Caco-2 (cell line): ENCODE measurements around the gene TWNK. TPM values are rescaled to one million over a fixed set of nuclear protein-coding genes. Genes with fewer than 3 reads are reported as not detected.
A peak's percentile ranks its signal among the peaks of the same experiment; 100 is the strongest.
"Not testable (repeated sequence)": the region's sequence is repeated elsewhere in the genome, so short reads cannot be mapped to it uniquely, and the experiment has no call there.

Source experiments
- BruUV-seq: library from RNA; stranded (reverse); fragments of 400-500 nt; replicated peaks from 2 replicates; lab custom pipeline; 2021; lab: Mats Ljungman, UMichigan
- CTCF ChIA-PET: fragments of 300-600 bp; sonication (Branson Sonifier 250); formaldehyde crosslinking; loops from one replicate; lab custom pipeline; 2022; ENCODE audit warnings: antibody characterized with exemption; lab: Charles Lee
- POLR2A ChIA-PET: fragments of 300-600 bp; sonication (Branson Sonifier 250); formaldehyde crosslinking; loops from one replicate; lab custom pipeline; 2022; ENCODE audit warnings: antibody characterized with exemption; lab: Charles Lee
- DNase-seq, 2 experiments: peaks; one replicate each; pipeline versions ENCODE4 v3.0.0 to v3.0.0-alpha.2; 2020 to 2022
- H3K27me3 ChIP-seq: replicated peaks from 2 replicates; pipeline ENCODE4 v1.6.0; 2011; ENCODE audit warnings: low read length; ENCODE audit not compliant: control insufficient read depth, insufficient read depth
- H3K36me3 ChIP-seq: 2 replicates; pipeline ENCODE4 v1.5.1; 2011; ENCODE audit warnings: low read length; ENCODE audit not compliant: control insufficient read depth, insufficient read depth
- H3K4me1 ChIP-seq: fragments of 250-450 bp; sonication (Bioruptor Pico); 2 replicates; pipeline ENCODE4 v1.5.1; 2020; ENCODE audit warnings: mild to moderate bottlenecking
- H3K4me3 ChIP-seq: 2 replicates; pipeline ENCODE4 v1.5.1; 2011; ENCODE audit warnings: low read depth, mild to moderate bottlenecking, control low read depth, low read length
- H3K9me3 ChIP-seq: fragments of 250-450 bp; sonication (Bioruptor Pico); 2 replicates; pipeline ENCODE4 v1.5.1; 2020; ENCODE audit warnings: mild to moderate bottlenecking, moderate library complexity
- H3K27ac Mint-ChIP-seq: one replicate; pipeline ENCODE4 v1.8.0; 2022; ENCODE audit warnings: mixed read lengths; ENCODE audit not compliant: unreplicated experiment
- H3K27me3 Mint-ChIP-seq: one replicate; pipeline ENCODE4 v1.8.0; 2022; ENCODE audit warnings: mixed read lengths; ENCODE audit not compliant: insufficient read depth, unreplicated experiment
- H3K36me3 Mint-ChIP-seq: one replicate; pipeline ENCODE4 v1.8.0; 2022; ENCODE audit warnings: mild to moderate bottlenecking, mixed read lengths; ENCODE audit not compliant: insufficient read depth, unreplicated experiment
- H3K4me1 Mint-ChIP-seq: one replicate; pipeline ENCODE4 v1.8.0; 2022; ENCODE audit warnings: low read depth, mixed read lengths; ENCODE audit not compliant: unreplicated experiment
- H3K4me3 Mint-ChIP-seq: one replicate; pipeline ENCODE4 v1.8.0; 2022; ENCODE audit warnings: mild to moderate bottlenecking, moderate library complexity, mixed read lengths; ENCODE audit not compliant: unreplicated experiment
- H3K9me3 Mint-ChIP-seq: one replicate; pipeline ENCODE4 v1.8.0; 2022; ENCODE audit warnings: mixed read lengths; ENCODE audit not compliant: unreplicated experiment
- CTCF ChIP-seq, 2 experiments: fragments of 200-600 bp in 1 of 2; IDR thresholded peaks; 1 replicate in 1 of 2; 2 replicates in 1 of 2; pipeline versions ENCODE4 v1.5.1 to v1.8.0; 2011 to 2022; ENCODE audit warnings: antibody characterized with exemption in 1 of 2, control low read depth in 1 of 2, inconsistent platforms in 1 of 2, low read depth in 1 of 2, low read length in 1 of 2, mild to moderate bottlenecking in 1 of 2, moderate library complexity in 1 of 2; ENCODE audit not compliant: insufficient read depth in 1 of 2, severe bottlenecking in 1 of 2, unreplicated experiment in 1 of 2
- intact Hi-C: fragments of 100-400 bp; cut with micrococcal nuclease; formaldehyde crosslinking; loops from one replicate; pipeline ENCODE4 v1.10.0; 2022; ENCODE audit not compliant: unreplicated experiment
- total RNA-seq: library from RNA; stranded (reverse); gene quantifications from 2 replicates; pipeline ENCODE4 v1.2.3, GENCODE V29; 2022

Gene TWNK
- total RNA-seq, 1 experiment from 2014 or later, result 29.8 TPM

DNA sequence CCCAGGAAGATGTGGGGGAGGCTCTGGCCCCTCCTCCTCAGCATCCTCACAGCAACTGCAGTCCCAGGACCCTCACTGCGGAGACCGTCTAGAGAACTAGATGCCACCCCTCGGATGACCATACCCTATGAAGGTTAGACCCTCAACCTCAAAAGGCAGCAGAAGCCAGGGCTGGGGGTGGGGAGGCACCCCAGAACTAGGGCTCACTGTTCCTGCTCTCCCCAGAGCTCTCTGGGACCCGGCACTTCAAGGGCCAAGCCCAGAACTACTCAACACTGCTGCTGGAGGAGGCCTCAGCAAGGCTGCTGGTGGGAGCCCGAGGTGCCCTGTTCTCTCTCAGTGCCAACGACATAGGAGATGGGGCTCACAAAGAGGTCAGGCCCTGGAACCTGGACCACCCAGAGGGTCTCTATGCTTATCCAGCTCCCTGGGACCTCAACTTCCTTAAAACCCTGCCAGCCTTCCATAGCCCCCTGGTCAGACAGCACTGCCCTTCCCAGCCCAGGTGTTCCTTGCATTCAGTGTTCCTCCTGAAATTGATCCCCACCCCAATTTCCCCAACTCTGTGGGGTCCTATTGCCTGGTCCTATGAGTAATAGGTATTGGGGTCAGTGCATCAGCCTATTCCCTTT, 14.3 kb upstream of the TWNK start:
- H3K36me3 ChIP-seq, result peaks cover 11% of the 10 kb centered on the region; the same call in 1 of the 2 replicates
- no peaks in the 10 kb centered on the region for H3K27me3 ChIP-seq
- no TSS peak for BruUV-seq
- H3K4me1 Mint-ChIP-seq, result peaks cover 58% of the 10 kb centered on the region
- no peaks in the 10 kb centered on the region for H3K9me3 ChIP-seq
- peak overlapping the region; percentile 68 for H3K27ac Mint-ChIP-seq
- no peak for DNase-seq
- no peaks in the 10 kb centered on the region for H3K27me3 Mint-ChIP-seq
- no peak for TF ChIP-seq CTCF (IDR thresholded peaks at IDR 0.05; ENCODE audit: insufficient read depth in 1 of 2, low read depth in 1 of 2, low read length in 1 of 2, severe bottlenecking in 1 of 2, unreplicated experiment in 1 of 2)
- H3K4me3 ChIP-seq, result no peak overlapping the region
- no peaks in the 10 kb centered on the region for H3K9me3 Mint-ChIP-seq
- CTCF ChIA-PET, result no interaction called here
- H3K4me1 ChIP-seq, result peaks cover 41% of the 10 kb centered on the region
- H3K36me3 Mint-ChIP-seq, result peaks cover 44% of the 10 kb centered on the region
- intact Hi-C loops, result no loop called here
- POLR2A ChIA-PET, result interaction anchor here (0.7 kb wide), 1 partner anchor 37 kb away, joined by 3 read pairs; no protein-coding TSS in a partner anchor
- peak overlapping the region; percentile 32 for H3K4me3 Mint-ChIP-seq

- H3K9me3 ChIP-seq, POLR2A ChIA-PET, H3K27me3 Mint-ChIP-seq, DNase-seq, H3K27me3 ChIP-seq, CTCF ChIA-PET, H3K9me3 Mint-ChIP-seq, H3K27ac Mint-ChIP-seq, intact Hi-C loops, BruUV-seq, H3K4me3 Mint-ChIP-seq, H3K4me3 ChIP-seq: not testable (repeated sequence)
- H3K4me1 ChIP-seq, result peaks cover 34% of the 10 kb centered on the region
- peaks cover 44% of the 10 kb centered on the region for H3K4me1 Mint-ChIP-seq
- H3K36me3 ChIP-seq, result peaks cover 17% of the 10 kb centered on the region; the same call in 1 of the 2 replicates
- peaks cover 46% of the 10 kb centered on the region for H3K36me3 Mint-ChIP-seq
Observed at GRCh38 chr10:100975397-100975796, 11.9 kb upstream of the TWNK start.

GRCh38 chr10:100976906-100977305, 10.4 kb upstream of the TWNK start:
- no peak for DNase-seq
- Mint-ChIP-seq H3K27me3 (no peaks in the 10 kb centered on the region), H3K4me1 (peaks cover 29% of the 10 kb centered on the region), H3K36me3 (peaks cover 51% of the 10 kb centered on the region), H3K27ac (no peak overlapping the region), H3K4me3 (no peak overlapping the region), H3K9me3 (no peaks in the 10 kb centered on the region)
- ChIA-PET POLR2A (no interaction called here), CTCF (interaction anchor here (0.6 kb wide), 1 partner anchor 20 kb away, joined by 7 read pairs; no protein-coding TSS in a partner anchor)
- no TSS peak for BruUV-seq
- Histone ChIP-seq H3K4me3 (no peak overlapping the region), H3K36me3 (peaks cover 20% of the 10 kb centered on the region), H3K4me1 (peaks cover 19% of the 10 kb centered on the region), H3K9me3 (no peaks in the 10 kb centered on the region), H3K27me3 (no peaks in the 10 kb centered on the region)
- TF ChIP-seq CTCF (IDR thresholded peaks at IDR 0.05; ENCODE audit: insufficient read depth in 1 of 2, low read depth in 1 of 2, low read length in 1 of 2, severe bottlenecking in 1 of 2, unreplicated experiment in 1 of 2), result no peak
- intact Hi-C loops, result no loop called here
